GM12891 (cell line): ENCODE measurements around the gene MGST3.

Experiments used
- PAX5 ChIP-seq: IDR thresholded peaks from 2 replicates; pipeline ENCODE4 v1.6.1; 2011; ENCODE audit warnings: low read length, moderate library complexity, mild to moderate bottlenecking; ENCODE audit not compliant: insufficient read depth, severe bottlenecking
- POLR2A ChIP-seq: IDR thresholded peaks from 2 replicates; pipeline ENCODE4 v1.6.1; 2011; ENCODE audit warnings: low read depth, low read length, control low read depth
- POLR2AphosphoS5 ChIP-seq: IDR thresholded peaks from 2 replicates; pipeline ENCODE4 v1.6.1; 2011; ENCODE audit warnings: low read depth, low read length, control low read depth
- POU2F2 ChIP-seq: IDR thresholded peaks from 2 replicates; pipeline ENCODE4 v1.6.1; 2011; ENCODE audit warnings: low read depth, mild to moderate bottlenecking, control low read depth, low read length, moderate library complexity
- SPI1 ChIP-seq: IDR thresholded peaks from 2 replicates; pipeline ENCODE4 v1.6.1; 2011; ENCODE audit warnings: low read depth, low read length, control low read depth
- TAF1 ChIP-seq: IDR thresholded peaks from 2 replicates; pipeline ENCODE4 v1.6.1; 2011; ENCODE audit warnings: low read depth, low read length, control low read depth

- TF ChIP-seq POLR2AphosphoS5 (no peak), POLR2A (no peak), TAF1 (no peak), POU2F2 (no peak), PAX5 (no peak), SPI1 (no peak)
Observed at GRCh38 chr1:165595246-165595938, 35.6 kb upstream of the MGST3 start.
